NCI-H526 treated with DMSO at 0.1 percent for 48 hours (cell line): ENCODE data around the gene UBE2L5.
"Not testable (repeated sequence)": the region's sequence is repeated elsewhere in the genome, so short reads cannot be mapped to it uniquely, and the experiment has no call there.

Experiments
- DNase-seq: peaks from one replicate; lab custom pipeline; 2025; lab: John Stamatoyannopoulos, UW

The UBE2L5 gene

DNA sequence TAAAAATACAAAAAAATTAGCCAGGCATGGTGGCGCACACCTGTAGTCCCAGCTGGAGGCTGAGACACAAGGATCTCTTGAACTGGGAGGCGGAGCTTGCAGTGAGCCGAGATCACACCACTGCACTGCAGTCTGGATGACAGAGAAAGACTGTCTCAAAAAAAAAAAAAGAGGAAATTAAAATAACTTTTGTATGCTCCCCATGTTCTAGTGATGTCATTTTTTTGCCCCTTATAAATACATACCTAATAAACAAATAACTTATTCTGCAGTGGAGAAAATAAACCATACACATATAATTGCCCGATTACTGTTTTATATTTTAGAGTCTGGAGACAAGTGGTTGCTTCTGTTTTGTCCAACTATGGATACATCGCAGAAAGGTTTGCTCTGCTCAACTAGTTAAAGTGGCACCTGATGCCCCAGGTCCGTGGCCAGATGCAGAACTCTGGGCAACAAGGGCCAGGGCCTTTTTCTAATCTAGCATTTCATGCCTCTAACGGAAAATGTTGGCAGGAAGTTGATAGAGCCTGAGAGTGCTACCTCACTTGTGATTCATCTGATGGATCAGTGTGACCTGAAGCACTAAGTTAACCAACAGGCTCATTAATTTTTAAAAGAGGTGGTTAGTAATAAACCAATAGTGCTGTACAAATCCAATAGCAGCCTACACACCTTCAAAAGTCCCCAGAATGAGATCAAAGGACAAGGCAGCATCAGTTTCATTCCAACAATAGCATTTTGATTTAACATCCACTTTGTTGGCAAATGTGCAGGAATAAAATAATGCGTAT, 18.8 kb downstream of the UBE2L5 start:
- no peak for DNase-seq

DNA sequence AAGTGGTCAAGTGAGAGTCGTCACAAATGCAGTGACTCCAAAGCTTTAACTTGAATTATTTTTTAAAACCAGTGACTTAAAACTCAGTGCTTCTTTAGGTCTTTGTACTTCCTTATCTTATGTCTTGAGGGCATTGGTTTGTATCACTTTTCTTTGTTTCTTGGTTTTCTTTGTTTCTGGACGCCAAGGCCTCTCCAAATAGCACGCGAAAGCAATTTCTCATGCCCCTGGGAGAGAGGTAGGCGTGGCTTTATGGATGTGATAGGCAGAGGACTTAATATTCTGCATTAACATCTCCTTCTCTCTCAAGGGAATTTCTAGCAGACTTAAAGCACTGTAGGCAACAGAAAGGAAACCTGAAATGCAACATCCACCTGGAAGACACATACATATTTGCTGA, 20.6 kb downstream of the UBE2L5 start:
- DNase-seq, result no peak

DNA sequence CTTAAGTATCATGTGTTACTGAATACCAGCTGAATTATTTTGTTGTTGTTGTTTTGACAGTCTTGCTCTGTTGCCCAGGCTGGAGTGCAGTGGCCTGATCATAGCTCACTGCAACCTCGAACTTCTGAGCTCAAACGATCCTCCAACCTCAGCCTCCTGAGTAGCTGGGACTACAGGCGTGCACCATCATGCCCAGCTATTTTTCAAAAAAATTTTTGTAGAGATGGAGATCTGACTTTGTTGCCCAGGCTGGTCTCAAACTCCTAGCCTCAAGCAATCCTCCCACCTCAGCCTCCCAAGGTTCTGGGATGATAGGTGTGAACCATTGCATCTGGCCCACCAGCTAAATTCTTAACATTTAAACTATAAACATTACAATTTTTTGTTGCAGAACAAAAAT, 21.2 kb downstream of the UBE2L5 start:
- DNase-seq, result not testable (repeated sequence)

DNA sequence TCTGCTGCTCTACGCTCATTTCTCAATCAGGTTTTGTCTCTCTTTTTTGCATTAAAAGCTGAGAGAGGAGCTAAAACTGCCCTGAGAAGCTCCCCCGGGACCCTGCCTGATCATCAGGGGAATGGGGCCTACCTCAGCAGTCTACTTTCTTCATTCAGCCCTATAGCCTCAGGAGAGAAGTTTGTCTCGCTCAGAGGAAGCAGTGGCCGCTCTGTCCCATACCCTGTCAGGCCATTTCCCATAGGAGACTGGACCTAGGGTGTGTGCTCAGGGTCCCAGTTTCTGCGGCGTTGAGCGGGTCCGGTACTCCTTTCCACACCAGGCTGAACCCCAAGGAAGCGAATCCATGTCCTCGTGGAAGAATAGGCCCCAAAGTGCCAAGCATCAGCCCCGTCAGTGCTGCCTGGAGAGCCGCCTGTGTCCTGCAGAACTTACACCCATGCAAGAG, 21.7 kb downstream of the UBE2L5 start:
- no peak for DNase-seq

DNA sequence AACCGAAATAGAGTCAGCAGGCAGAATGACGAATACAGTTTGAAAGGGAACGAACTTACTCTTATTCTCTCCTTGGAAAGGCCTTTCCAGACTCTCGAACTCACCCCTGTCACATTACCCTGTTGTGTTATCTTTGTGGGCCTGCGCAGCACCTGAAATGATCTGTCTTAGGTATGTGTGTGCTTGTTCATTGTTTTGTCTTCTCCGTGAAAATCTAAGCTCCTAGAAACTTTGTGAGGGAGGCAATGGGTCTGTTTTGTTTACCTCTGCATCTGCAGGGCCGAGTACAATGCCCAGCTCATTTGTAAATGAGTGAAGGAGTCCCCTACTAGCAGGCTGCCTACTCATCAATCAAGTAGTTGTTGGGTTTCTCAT, 23.8 kb downstream of the UBE2L5 start:
- DNase-seq, result peak; percentile 59

DNA sequence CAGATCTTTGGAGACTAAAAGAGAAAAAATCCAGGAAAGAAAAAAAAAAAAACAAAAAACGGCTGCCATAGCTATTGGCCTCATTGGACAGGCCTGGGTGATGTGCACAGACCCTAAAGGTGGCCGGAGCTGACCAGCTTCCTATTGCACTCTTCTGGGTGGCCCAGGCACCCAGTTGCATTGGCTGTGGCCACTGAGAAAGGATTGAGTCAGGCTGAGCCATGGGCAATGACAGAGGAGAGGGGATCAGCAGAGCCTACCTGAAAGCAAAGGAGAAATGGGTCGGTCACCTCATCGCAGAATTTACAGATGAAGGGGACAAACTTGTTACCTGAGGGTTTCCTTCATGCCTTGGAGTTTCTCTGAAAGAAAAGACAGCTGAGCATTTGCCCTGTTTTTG, 26.1 kb downstream of the UBE2L5 start:
- DNase-seq, result no peak

DNA sequence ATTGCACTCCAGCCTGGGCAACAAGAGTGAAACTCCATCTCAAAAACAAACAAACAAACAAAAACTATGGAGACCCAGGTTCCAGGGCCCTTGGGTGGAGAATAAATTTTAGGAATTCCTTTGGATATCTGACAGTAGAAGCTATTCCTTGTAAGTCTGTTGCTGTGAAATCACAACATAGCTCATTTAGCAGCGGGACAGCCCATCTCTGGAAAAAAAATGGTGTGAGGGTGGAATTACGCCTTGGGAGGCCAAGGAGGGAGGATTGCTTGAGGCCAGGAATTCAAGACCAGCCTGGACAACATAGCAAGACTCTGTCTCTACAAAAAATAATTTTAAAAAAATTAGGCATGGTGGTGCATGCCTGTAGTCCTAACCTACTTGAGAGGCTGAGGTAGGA, 27.8 kb downstream of the UBE2L5 start:
- DNase-seq, result no peak

DNA sequence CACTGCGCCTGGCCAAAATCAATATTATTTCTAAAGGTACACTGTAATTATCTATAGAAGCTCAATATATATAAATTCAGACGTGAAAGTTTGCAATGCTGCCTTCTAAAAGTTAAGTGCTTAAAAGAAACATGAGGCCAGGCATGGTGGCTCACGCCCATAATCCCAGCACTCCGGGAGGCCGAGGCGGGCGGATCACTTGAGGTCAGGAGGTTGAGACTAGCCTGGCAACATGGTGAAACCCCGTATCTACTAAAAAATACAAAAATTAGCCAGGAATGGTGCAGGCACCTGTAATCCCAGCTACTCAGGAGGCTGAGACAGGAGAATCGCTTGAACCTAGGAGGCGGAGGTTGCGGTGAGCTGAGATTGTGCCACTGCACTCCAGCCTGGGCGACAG, 29.2 kb downstream of the UBE2L5 start:
- not testable (repeated sequence) for DNase-seq

DNA sequence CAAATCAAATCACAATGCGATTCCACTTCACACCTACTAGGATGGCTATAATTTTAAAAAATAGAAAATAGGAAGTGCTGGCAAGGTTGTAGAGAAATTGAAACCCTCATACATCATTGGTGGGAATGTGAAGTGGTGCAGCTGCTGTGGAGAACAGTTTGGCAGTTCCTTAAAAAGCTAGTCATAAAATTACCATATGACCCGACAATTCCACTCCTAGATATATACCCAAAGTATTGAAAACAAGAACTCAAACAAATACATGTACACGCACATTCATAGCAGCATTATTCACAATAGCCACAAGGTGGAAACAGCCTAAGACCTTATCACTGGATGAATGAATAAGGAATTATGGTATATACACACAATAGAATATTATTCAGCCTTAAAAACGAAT, 31.4 kb downstream of the UBE2L5 start:
- no peak for DNase-seq

DNA sequence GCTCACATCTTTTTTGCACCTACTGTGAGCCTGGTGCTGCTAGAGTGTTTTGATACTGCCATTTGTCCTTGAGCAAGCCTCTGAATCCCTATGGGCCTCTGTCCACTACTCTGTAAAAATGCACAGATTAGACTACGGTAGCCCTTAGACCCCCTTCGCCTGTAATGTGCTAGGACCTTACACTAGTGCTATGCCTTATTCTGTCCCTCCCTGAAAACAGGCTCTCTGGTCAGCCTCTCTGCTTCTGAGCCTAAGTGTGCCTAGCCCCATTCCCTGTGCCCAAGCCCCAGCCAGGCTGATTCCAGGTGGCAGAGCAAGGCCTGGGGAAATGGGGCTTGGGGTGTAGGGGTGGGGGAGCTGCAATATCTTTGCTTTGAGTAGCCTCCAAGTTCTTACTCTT, 32.7 kb downstream of the UBE2L5 start:
- DNase-seq, result no peak

DNA sequence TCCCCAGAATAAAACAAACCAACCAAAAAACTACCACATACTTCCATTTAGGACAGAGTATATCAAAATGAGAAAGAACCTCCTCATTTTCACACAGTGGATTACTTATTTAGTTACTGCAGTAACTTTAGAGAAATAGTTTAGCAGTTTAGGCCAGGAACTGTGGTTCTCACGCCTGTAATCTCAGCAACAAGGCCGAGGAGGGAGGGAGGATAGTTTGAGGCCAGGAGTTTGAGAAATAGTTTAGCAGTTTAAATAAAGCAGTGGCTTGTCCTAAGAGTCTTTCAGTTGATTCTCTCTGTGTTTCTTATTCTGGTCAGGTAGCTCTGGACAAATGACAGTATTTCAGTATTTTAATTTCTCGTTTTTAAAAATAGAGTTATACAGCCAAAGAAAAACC, 34.0 kb downstream of the UBE2L5 start:
- DNase-seq, result no peak

DNA sequence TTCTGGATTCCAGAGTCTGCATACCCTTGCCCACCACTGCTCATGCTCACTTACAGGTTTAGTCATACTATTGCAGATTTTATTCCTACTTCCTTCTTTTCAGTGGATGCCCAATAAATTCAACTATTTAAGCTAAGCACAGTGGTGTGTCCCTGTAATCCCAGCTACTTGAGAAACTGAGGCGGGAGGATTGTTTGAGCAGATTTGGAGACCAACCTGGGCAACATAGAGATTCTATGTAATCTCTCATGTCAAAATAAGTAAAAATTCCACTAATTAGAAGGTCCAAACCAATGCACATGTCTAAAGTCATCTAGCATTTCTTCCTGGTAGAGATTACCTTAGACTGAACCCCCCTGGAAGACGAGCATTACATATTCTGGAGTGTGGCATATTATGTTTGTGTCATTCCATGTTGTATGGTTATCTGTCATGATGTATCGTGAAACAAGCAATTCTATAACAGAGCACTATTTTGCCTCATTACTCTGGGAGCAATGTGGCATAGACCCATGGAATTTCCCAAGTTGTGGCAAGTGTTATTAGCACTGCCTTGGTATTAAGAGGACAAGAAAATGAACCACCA, 35.1 kb downstream of the UBE2L5 start:
- no peak for DNase-seq

DNA sequence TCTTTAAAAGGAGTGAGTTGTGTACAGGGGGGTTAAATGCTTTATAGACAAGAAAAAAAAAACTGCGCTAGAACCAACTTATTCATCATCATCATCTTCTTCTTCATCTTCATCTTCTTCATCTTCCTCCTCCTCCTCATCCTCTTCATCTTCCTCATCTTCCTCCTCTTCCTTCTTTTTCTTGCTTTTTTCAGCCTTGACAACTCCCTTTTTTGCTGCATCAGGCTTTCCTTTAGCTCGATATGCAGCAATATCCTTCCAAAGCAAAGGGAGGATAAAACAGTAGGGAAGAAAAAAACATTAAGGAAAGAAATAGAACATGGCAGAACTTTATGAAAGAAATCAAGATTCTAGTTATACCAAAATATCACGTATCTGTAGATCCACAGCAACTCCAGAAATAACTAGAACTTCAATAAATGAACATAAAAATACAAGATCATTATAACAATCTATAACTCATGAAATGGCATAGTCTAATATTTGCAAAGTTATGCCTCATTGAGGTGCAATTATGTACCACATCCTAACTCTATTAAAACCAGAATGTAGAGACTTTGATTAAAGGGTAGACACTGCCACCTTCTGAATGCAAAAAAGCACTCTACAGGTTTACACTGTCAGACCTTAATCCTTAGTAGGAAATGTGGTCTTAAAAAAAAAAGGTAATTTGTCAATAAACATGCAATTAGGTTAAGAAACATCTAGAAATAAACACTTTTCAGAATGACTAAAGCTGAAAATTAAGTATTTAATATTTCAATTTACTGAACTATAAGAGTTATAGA, 39.2 kb downstream of the UBE2L5 start:
- DNase-seq, result not testable (repeated sequence)

DNA sequence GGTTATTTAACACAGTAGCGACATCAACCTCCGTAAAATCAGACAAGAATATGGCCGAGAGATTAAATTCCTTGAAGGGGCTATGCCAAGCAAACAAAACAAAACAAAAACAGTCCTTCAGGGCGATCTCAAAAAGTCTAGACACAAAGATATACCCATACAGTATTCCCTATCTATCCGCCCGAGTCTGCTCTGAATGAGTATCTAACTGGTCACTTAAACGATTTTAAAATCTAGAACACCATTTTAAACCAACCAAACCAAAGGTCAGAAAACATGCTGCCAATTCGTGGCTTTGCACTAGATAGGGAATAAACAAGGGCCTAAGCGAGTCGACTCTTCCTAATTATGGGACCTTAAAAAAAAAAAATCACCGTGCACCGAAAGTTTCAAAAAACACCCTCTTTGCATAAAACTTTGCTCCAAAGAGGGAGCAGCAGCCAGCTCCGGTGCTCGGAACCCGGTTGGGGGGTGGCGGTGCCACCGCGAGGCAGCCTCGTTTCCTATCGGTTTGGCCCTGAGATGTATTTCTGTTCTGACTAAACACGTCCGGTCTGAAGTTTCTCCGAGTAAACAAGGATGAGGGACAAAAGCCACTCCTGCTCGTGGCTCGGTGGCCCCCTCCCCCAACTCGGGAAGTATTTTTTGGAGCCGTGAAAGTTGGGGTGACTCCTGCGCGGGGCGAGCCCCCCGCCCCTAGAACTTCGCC, 41.6 kb downstream of the UBE2L5 start:
- peak; percentile 53 for DNase-seq

DNA sequence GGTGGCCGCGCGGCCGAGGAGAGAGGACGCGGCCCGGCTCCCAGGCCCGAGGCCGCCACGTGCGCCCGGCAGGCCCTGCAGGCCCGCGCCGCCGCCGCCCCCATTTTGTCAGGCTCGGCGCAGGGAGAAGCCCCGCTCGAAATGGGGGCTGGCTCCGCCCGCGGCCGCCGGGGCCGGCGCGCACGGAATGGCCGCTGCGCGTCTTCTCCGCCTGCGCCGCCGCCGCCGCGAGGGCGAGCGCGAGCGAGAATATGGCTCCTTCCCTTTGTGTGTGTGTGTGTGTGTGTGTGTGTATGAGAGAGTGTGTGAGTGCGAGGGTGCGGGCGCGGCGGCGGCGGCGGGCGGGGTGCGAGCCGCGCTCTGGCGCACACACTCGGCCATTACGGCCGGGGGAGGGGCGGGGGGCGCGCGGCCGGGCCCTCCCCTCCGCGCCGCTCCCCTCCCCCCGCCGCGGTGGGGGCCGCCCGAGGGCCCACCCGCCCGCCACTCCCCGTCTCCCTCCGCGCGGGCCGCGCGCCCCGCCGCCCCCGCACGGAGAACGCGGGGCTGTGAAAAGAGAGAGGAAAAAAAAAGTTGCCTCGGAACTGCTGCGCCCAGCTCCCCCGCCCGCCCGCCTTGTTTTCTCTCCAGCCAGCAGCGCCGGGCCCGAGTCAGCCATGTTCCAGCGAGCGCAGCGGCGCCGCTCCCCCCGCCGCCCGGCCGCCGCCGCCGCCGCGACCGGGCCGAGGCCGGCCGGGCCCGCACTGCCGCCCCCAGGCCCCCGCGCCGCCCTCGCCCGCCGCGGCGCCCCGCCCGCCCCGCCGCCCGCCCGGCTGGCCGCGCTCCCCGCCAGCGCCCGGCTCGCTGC, 42.4 kb downstream of the UBE2L5 start:
- DNase-seq, result peak; percentile 74

DNA sequence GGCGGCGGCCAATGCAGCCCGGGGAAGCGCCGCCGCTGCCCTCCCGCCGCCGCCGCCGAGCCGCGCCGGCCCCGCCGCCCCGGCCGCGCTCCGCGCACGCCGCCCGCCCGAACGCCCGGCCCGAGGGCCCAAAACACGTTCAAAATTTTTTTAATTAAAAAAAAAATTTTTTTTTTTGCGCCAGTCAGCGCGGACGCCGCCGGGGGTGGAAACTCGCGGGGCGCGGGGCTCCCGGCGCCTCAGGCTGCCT, 43.0 kb downstream of the UBE2L5 start:
- DNase-seq, result no peak

DNA sequence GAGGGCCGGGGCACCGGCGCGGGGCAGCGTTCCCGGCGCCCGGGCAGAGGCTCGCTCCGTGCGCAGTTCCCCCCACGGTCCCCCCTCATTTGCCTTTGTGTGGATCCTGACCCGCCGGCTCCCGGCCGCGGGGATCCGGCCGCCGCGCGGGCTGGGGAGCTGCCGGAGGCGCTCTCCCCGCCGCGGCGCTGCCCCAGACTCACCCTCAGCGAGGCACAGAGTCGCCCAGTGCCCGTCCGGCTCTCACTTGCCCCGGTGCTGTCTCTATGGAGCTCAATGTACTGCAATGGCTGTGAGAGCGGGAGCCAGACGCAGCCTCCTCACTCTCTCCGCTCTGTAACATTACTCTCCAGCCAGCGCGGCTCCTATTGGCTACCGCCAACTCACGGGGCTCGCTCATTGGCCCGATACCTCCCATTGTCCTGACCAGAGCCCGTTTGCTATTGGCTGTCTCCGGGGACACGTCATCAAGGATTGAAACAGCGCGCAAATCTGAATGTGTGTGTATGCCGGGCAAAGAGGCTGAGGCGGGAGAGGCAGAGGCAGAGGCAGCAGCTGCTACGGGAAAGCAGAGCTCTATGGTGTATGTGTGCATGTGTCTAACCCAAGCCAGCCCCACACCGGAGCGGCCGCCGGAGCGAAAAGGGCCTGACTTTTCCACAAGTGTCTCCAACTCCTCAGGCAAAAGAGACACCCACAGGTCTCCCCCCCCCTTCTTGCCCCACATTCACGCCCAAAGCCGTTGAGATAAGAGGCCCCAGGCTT, 43.5 kb downstream of the UBE2L5 start, which contains the start of gene HMGB1:
TSS of gene HMGB1 (minus strand) at position 344 of the 765 bp plus-strand sequence. CDS start 2,256 bp downstream, outside the sequence.
- DNase-seq, result peak; percentile 100

DNA sequence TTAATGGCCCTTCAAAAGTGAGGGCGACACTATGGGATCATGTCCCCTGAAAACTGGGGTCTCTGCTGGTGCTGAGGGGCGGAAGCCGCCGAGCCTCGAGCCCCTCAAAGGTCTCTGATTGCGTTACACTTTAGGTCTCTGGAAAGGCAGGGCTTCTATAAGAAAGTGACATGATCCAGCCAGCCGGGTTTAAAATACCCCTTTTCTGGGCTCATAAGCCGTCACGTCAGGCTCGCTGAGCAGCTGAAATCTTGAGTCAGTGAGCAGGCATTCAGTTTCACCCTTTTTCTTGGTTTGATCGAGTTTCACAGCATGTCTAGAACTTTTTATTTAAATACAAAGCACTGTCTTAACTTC, 44.0 kb downstream of the UBE2L5 start:
- peak; percentile 89 for DNase-seq

DNA sequence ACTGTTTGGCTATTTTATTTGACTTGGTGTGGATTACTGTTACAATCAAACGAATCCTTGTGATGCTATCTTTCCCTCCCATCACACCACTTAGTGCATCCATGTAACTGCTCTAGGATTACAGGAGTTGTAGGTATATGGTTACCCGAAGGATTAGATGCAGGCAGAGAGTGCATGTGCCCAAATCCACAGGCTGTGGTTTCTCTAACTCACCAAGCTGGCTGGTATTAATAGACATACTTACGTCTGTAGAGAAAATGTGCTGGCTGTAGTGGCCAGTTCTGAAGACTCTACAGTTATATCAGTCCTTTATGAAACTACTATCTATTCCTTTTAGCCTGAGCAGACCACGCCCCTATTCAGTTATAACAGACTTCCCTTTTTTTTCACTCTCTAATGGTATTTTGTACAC, 44.6 kb downstream of the UBE2L5 start:
- peak; percentile 89 for DNase-seq

DNA sequence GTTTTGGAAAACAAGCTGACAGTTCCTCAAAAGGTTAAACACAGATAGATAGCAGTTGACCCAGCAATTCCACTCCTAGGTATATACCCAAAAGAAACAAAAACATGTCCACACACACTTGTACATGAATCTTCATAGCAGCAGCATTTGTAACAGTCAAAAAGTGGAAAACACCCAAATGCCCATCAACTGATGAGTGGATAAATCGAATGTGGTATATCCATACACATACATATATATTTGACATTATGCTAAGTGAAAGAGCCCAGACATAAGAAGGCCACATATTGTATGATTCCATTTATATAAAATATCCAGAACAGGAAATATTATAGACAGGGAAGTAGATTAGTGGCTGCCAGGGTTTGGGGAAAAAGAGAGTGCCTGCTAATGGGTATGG, 51.4 kb downstream of the UBE2L5 start:
- DNase-seq, result no peak
